Hematopoietic multipotent progenitor cell treated with erythropoietin and hydrocortisone succinate and interleukin-3 and kit ligand, for 8 days (in vitro differentiated cells): ENCODE data around the gene TRAPPC1.
"Not testable (repeated sequence)": the region's sequence is repeated elsewhere in the genome, so short reads cannot be mapped to it uniquely, and the experiment has no call there.

Experiments used
- DNase-seq: peaks from one replicate; pipeline ENCODE4 v3.0.0-alpha.2; 2015

Gene TRAPPC1, protein sequence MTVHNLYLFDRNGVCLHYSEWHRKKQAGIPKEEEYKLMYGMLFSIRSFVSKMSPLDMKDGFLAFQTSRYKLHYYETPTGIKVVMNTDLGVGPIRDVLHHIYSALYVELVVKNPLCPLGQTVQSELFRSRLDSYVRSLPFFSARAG

DNA sequence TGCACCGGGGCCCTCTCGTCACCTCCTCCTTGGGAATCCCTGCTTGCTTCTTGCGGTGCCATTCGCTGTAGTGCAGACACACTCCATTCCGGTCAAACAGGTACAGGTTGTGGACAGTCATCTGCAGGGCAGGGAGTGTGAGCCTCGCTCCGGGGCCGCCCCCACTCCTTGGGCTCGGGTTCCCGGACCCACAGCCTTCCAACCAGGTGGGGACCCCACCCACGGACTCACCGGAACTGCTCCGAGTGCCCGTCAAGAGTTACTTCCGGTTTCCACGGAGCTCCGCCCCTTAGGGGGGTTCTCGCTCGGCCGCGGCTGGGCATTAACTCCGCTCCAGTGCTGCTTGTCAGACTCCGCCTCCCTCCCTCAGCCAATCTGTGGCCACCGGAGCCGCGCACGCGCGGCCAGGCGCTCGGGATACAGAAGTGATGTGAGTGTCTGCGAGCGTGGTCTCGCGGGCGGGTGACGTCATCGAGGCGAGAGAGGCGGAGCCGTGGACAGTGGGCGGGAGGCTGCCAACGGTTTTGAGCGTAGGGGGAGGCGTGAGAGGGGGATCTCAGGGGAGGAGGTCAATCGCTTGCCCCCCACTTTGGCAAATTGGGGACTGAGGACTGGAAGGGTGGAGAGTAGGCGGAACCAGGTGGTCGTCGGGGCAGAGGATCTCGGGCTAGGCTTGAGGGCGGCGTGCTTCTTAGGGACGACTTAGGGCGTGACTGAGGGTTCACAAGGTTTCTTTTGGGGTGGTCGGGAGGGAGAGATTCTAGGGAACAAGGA, at the start of gene TRAPPC1, which contains the start of gene CNTROB:
Gene TRAPPC1, minus strand, starts transcription at position 238 of the 774 bp plus-strand sequence. Its CDS starts 117 bp downstream, at position 121.
Gene CNTROB, plus strand, starts transcription at position 498 of the 774 bp plus-strand sequence. CDS start 874 bp downstream, outside the sequence.
- peak; percentile 99 for DNase-seq

- DNase-seq = no peak
These were observed 46.1 kb upstream of the TRAPPC1 start for GRCh38 chr17:7977805-7978204.

DNA sequence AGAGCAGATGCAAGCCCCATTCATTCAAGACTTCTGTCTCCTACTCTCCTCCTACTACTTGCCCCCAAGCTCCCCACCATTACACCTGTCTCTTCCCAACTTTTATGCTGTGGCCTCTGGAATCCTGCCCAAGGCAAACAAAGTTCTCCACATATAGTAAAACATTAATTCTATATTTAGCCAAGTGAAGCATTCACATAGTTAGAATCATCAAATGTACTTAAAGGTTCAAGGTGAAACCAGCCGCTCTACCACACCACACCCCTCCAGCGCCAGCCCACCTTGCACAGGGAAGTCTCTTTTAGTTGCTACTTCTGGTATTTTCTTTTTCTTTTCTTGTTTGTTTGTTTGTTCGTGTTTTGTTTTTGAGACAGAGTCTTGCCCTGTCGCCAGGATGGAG, 45.3 kb upstream of the TRAPPC1 start:
- DNase-seq = no peak

GRCh38 chr17:7974638-7975131, 42.9 kb upstream of the TRAPPC1 start:
- no peak for DNase-seq

DNA sequence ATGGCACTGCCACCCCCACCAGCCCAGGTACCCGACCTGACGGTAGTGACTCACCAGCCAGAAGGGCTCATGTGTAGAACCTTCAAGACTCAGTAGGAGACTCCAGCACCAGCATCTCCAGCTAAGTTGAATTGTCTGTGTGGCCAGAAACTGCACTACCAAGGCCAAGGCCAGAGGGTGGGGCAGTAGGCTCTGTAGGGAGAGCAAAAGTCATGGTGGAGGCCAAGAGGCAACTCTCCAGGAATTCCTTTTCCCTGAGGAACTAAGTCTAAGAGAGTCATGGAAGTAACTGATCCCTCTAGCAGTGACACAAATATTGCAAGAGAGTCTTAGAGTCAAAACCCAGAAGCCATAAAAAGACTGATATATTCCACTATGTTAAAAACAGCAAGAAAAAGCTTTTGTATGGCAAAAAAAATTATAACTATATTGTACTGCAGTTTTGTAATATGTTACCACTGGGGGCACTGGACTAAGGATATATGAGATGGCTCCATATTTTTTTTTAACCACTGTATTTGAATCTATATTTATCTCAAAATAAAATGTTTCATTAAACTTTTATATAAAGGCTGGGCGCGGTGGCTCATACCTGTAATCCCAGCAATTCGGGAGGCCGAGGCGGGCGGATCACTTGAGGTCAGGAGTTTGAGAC, 40.5 kb upstream of the TRAPPC1 start:
- DNase-seq = no peak

GRCh38 chr17:7971651-7972050, 39.9 kb upstream of the TRAPPC1 start:
- DNase-seq = no peak

DNA sequence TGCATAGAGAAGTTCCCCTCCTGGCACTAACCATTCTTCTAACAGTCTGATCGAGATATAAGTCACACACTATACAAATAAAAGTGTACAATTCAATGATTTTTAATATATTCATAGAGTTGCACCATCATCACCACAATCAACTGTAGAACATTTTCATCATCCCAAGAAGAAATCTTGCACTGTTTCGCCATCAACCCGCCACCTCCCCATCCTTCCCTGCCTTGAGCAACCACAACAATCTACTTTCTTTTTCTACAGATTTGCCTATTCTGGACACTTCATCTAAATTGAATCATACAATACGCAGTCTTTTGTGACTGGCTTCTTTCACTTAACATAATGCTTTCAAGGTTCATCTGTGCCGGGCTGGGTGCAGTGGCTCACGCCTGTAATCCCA, 37.7 kb upstream of the TRAPPC1 start:
- DNase-seq = peak; percentile 4

DNA sequence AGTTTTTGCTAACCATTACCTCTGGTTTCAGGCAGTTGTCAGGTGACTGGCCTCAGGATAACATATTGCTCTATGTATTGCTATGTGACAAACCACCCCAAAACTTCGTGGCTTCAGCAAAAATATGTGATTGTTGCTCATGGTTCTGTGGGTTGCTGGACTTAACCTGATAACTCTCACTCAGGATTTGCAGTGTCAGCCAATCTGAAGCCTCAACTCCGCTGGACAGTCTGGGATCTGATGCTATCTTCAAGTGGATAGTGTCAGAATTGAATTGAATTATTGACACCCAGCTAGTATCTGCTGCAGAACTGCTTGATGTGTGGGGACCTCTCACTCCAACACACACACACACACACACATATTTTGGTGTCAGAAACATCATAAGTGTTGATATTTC, 36.0 kb upstream of the TRAPPC1 start:
- DNase-seq = no peak

DNA sequence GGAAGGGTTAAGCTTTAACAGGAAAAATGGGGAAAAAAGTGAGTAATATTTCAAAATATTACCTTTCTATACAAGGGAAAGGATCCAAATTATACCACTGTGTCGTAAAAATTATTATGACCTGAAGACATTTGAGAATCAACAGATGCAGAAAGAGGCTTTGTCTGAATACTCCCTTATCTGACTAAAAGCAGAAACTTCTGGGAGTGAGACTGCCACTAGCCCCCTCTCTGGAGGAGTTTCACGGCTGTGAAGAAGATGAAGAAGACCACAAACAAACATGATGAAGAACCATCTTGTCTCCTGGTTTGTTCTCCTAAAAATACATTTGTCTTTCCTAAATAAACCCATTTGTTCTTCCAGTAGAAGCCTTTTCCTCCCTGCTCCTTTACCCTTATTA, 29.7 kb upstream of the TRAPPC1 start:
- no peak for DNase-seq

GRCh38 chr17:7959503-7960253, 27.9 kb upstream of the TRAPPC1 start:
- peak; percentile 27 for DNase-seq

DNA sequence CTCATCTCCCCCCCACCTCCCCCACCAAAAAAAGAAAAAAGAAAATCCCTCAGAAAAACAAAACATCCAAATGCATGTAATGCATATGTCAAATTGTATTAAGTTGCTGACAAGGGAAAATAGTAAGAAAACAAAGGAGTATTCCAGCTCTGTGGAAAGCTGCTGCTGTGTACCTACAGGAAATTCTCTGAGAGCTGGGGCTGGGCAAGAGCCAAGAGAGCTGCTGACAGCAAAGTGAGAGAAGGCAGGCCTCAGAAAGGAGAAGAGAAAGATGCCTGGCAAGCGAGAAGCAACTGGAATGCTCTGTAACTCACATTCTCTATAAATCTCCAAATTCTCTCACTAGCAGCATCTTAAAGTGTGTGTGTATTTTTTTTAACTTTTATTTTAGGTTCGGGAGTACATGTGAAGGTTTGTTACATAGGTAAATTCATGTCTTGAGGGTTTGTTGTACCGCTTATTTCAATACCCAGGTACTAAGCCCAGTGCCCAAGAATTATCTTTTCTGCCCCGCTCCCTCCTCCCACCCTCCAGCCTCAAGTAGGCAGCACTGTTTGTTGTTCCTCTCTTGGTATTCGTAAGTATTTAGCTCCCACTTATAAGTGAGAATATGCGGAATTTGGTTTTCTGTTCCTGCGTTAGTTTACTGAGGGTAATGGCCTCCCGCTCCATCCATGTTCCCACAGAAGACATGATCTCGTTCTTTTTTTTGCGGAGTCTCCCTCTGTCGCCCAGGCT, 24.7 kb upstream of the TRAPPC1 start:
- DNase-seq = no peak

DNA sequence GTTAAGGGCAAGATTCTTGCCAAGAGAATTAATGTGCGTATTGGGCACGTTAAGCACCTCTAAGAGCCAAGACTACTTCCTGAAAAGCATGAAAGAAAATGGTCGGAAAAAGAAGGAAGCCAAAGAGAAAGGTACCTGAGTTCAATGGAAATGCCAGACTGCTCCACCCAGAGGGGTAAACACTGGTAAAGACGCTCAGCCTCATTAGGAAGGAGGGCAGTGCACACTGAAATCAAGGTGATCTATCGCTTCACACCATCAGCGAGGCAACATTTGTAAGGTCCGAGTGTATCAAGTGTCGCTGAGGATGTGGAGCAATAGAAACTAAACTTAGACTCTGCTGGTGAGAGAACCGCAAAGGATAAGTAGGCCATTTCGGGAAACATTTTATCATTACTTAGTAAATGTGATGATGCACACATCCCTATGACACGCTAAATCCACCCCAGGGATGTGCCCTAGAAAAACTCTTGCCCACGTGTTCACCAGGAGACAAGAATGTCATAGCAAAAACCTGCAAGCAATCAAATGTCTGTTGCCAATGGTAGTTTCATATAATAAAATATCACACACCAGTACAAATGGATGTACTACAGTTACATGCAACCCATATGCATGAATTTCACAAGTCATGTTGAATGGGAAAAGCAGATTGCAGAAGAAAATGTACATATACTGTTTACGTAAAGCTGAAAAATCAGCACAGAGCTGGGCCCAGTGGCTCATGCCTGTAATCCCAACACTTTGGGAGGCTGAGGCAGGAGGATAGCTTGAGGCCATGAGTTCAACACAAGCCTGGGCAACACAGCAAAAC, 23.9 kb upstream of the TRAPPC1 start:
- DNase-seq = no peak

DNA sequence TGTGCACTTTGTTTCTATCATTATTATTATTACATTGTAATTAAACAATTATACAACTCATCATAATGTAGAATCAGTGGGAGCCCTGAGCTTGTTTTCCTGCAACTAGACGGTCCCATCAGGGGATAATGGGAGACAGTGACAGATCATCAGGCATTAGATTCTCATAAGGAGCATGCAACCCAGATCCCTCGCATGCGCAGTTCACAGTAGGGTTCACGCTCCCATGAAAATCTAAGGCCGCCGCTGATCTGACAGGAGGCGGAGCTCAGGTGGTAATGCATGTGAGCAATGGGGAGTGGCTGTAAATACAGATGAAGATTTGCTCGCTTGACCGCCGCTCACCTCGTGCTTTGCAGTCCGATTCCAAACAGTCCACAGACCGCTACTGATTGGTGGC, 21.5 kb upstream of the TRAPPC1 start:
- not testable (repeated sequence) for DNase-seq

- DNase-seq = no peak
These were observed 19.5 kb upstream of the TRAPPC1 start for GRCh38 chr17:7951143-7951792.

GRCh38 chr17:7950578-7950977, 18.8 kb upstream of the TRAPPC1 start:
- no peak for DNase-seq

GRCh38 chr17:7947651-7948050, 15.9 kb upstream of the TRAPPC1 start:
- DNase-seq = no peak

GRCh38 chr17:7946441-7946840, 14.7 kb upstream of the TRAPPC1 start:
- no peak for DNase-seq

GRCh38 chr17:7945651-7946050, 13.9 kb upstream of the TRAPPC1 start:
- DNase-seq = no peak

GRCh38 chr17:7944326-7944725, 12.6 kb upstream of the TRAPPC1 start:
- DNase-seq = no peak

DNA sequence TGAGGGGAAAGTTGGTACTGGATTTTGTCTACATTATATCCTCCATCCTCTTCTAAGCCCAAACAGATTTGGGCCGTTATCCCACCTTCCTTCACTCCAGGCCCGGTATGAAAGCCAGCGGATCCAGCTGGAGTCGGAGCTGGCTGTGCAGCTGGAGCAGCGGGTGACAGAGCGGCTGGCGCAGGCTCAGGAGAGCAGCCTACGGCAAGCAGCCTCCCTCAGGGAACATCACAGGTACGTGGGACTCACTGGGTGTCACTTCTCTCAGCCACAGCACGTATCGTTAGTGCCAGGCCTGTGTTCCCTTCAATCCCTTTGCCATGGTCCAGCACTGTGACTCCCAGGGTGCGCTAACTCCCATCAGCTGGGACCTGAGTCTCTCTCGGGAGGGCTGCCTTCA, 11.5 kb upstream of the TRAPPC1 start:
- DNase-seq = no peak

DNA sequence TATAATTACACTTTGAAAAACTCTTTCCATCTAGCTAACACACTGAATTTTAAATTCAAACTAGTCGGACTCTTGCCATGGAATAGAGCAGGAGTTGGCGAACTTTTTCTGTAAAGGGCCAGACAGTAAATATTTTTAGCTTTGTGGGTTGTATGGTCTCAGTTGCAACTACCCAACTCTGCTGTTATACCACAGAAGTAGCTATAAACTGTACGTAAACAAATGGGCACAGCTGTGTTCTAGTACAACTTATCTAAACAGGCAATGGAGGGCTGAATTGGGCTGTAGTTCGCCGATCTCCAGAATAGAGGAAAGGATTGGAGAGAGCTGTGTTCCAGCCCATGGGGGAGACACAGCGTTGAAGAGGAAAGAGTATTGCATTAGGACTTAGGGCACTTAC, 9.0 kb upstream of the TRAPPC1 start:
- no peak for DNase-seq
